GM23338 (cell line): ENCODE results near the gene AXIN2. TPM values are rescaled to one million over a fixed set of nuclear protein-coding genes. Genes with fewer than 3 reads are reported as not detected.

ENCODE experiments used
- ATAC-seq: fragments of 200-7000 bp; cut with Tn5 transposase; 3 replicates; pipeline ENCODE4 v1.9.1; 2020
- DNase-seq: peaks from one replicate; pipeline ENCODE4 v3.0.0-alpha.2; 2015; ENCODE audit warnings: low spot score
- H2AFZ ChIP-seq: fragments of 200-600 bp; sonication (generic); 2 replicates; pipeline ENCODE4 v1.8.0; 2016; ENCODE audit warnings: antibody characterized with exemption, mild to moderate bottlenecking, moderate library complexity
- H3F3A ChIP-seq: fragments of 200-600 bp; sonication (generic); replicated peaks from 2 replicates; pipeline ENCODE4 v1.8.0; 2017; ENCODE audit warnings: antibody characterized with exemption, mixed run types, low read depth
- H3K27ac ChIP-seq: fragments of 200-600 bp; sonication (generic); 2 replicates; pipeline ENCODE4 v1.6.1; 2016; ENCODE audit warnings: low read depth
- H3K27me3 ChIP-seq: fragments of 200-600 bp; sonication (generic); 2 replicates; pipeline ENCODE4 v1.8.0; 2016; ENCODE audit warnings: mild to moderate bottlenecking, mixed run types, moderate library complexity; ENCODE audit not compliant: insufficient read depth
- H3K36me3 ChIP-seq: fragments of 200-600 bp; sonication (generic); 2 replicates; pipeline ENCODE4 v1.8.0; 2016; ENCODE audit warnings: mild to moderate bottlenecking; ENCODE audit not compliant: insufficient read depth
- H3K4me1 ChIP-seq: fragments of 200-600 bp; sonication (generic); 2 replicates; pipeline ENCODE4 v1.8.0; 2016; ENCODE audit warnings: mild to moderate bottlenecking, moderate library complexity; ENCODE audit not compliant: insufficient read depth
- H3K4me2 ChIP-seq: fragments of 200-600 bp; sonication (generic); 2 replicates; pipeline ENCODE4 v1.7.1; 2017; ENCODE audit warnings: mixed run types
- H3K4me3 ChIP-seq: fragments of 200-600 bp; sonication (generic); 2 replicates; pipeline ENCODE4 v1.6.1; 2016; ENCODE audit warnings: mixed run types
- H3K79me2 ChIP-seq: fragments of 200-600 bp; sonication (generic); replicated peaks from 2 replicates; pipeline ENCODE4 v1.8.0; 2017; ENCODE audit warnings: mild to moderate bottlenecking; ENCODE audit not compliant: insufficient read depth
- H3K9me2 ChIP-seq: fragments of 200-600 bp; sonication (generic); 2 replicates; pipeline ENCODE4 v1.8.0; 2017; ENCODE audit not compliant: insufficient read depth
- H4K20me1 ChIP-seq: fragments of 200-600 bp; sonication (generic); replicated peaks from 2 replicates; pipeline ENCODE4 v1.8.0; 2017; ENCODE audit warnings: mild to moderate bottlenecking; ENCODE audit not compliant: insufficient read depth
- H3K27ac Mint-ChIP-seq: 2 replicates; pipeline ENCODE4 v1.8.0; 2020; ENCODE audit warnings: inconsistent platforms, mild to moderate bottlenecking, moderate library complexity, mixed read lengths
- H3K27me3 Mint-ChIP-seq: 3 replicates; pipeline ENCODE4 v1.8.0; 2022; ENCODE audit warnings: low read depth, mild to moderate bottlenecking, moderate library complexity, mixed read lengths, inconsistent platforms; ENCODE audit not compliant: insufficient read depth, poor library complexity
- H3K36me3 Mint-ChIP-seq: 3 replicates; pipeline ENCODE4 v1.8.0; 2021; ENCODE audit warnings: low read depth, mild to moderate bottlenecking, inconsistent platforms, moderate library complexity, mixed read lengths
- H3K4me1 Mint-ChIP-seq: 3 replicates; pipeline ENCODE4 v1.8.0; 2020; ENCODE audit warnings: mild to moderate bottlenecking, inconsistent platforms, mixed read lengths
- H3K4me3 Mint-ChIP-seq: 3 replicates; pipeline ENCODE4 v1.8.0; 2021; ENCODE audit warnings: moderate library complexity, mild to moderate bottlenecking, inconsistent platforms, mixed read lengths
- H3K9me3 Mint-ChIP-seq: 3 replicates; pipeline ENCODE4 v1.8.0; 2020; ENCODE audit warnings: moderate library complexity, mild to moderate bottlenecking, inconsistent platforms, mixed read lengths
- CREB1 ChIP-seq: fragments of 250-450 bp; sonication (Bioruptor Pico); IDR thresholded peaks from 2 replicates; pipeline ENCODE4 v1.5.0; 2020; ENCODE audit warnings: low read depth, mild to moderate bottlenecking, moderate library complexity
- EZH2 ChIP-seq: fragments of 200-600 bp; sonication (generic); IDR thresholded peaks from one replicate; pipeline ENCODE4 v1.8.0; 2017; ENCODE audit warnings: antibody characterized with exemption, mild to moderate bottlenecking, low read depth; ENCODE audit not compliant: unreplicated experiment
- EZH2phosphoT487 ChIP-seq: fragments of 200-600 bp; sonication (generic); IDR thresholded peaks from one replicate; pipeline ENCODE4 v1.8.1; 2018; ENCODE audit warnings: antibody characterized with exemption; ENCODE audit not compliant: unreplicated experiment
- NANOG ChIP-seq: IDR thresholded peaks from 2 replicates; pipeline ENCODE4 v1.6.1; 2016; ENCODE audit warnings: antibody characterized with exemption, borderline replicate concordance
- POLR2AphosphoS5 ChIP-seq: IDR thresholded peaks from 2 replicates; pipeline ENCODE4 v1.6.1; 2016; ENCODE audit warnings: antibody characterized with exemption, low read depth
- ZNF114 ChIP-seq: fragments of 250-450 bp; sonication (Bioruptor Pico); IDR thresholded peaks from 2 replicates; pipeline ENCODE4 v1.5.0; 2020; ENCODE audit warnings: mild to moderate bottlenecking, moderate library complexity
- ZNF331 ChIP-seq: fragments of 250-450 bp; sonication (Bioruptor Pico); IDR thresholded peaks from 2 replicates; pipeline ENCODE4 v1.5.0; 2020; ENCODE audit warnings: low read depth, mild to moderate bottlenecking, moderate library complexity
- polyA plus RNA-seq: library from polyadenylated mRNA; unstranded; fragments of >200 nt; fragmentation: Nextera tagmentation; extraction: Ambion mirVana; gene quantifications from 2 replicates; pipeline ENCODE4 v1.2.1, GENCODE V29; 2016
- total RNA-seq: library from RNA; depleted of rRNA; stranded (reverse); fragments of >200 nt; shearing (Covaris generic); gene quantifications from 2 replicates; pipeline ENCODE4 v1.2.3, GENCODE V29; 2014
- TF ChIP-seq, protein P1 (sequence below), 2 experiments: fragments of 200-600 bp in 1 of 2; sonication (generic) in 1 of 2; conservative IDR thresholded peaks; 2 replicates each; pipeline versions ENCODE4 v1.5.1 to v1.6.1; 2016 to 2017; ENCODE audit warnings: antibody characterized with exemption in 2 of 2, low read depth in 2 of 2, mild to moderate bottlenecking in 2 of 2, moderate library complexity in 1 of 2
- TF ChIP-seq, protein P2 (sequence below): IDR thresholded peaks from 2 replicates; pipeline ENCODE4 v1.6.1; 2016; ENCODE audit warnings: antibody characterized with exemption
- TF ChIP-seq, protein P3 (sequence below): IDR thresholded peaks from one replicate; pipeline ENCODE4 v1.6.1; 2018; ENCODE audit warnings: antibody characterized with exemption; ENCODE audit not compliant: unreplicated experiment

The AXIN2 gene
- total and polyA plus RNA-seq, 2 experiments from 2014 or later = 8.0 to 32.7 TPM

DNA sequence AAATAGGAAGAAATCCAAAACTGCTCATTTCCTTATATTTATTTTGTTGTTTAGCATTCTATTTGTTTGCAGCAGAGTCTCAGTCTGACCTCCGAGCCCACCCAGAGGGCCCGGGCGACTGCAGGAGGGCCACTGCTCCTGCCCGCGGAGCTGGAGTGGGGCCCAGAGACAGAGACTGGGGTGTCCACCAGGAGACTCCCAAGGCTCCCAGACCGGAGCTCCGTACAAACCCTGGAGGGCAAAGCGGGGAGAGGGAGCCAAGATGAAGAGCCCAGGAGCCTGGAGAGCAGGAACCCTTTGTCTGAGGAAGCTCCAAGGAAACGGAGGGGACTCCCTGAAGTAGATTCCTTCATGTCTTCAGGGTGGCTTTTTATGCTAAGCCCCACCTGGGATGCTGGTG lies 57.9 kb downstream of the AXIN2 start:
- Histone ChIP-seq H2AFZ (no peak overlapping the region), H4K20me1 (no peaks in the 10 kb centered on the region), H3K4me1 (no peaks in the 10 kb centered on the region), H3K79me2 (no peaks in the 10 kb centered on the region), H3F3A (no peaks in the 10 kb centered on the region), H3K36me3 (no peaks in the 10 kb centered on the region), H3K27ac (no peak overlapping the region), H3K4me2 (no peak overlapping the region), H3K4me3 (no peak overlapping the region), H3K27me3 (no peaks in the 10 kb centered on the region), H3K9me2 (no peaks in the 10 kb centered on the region; the same call in 1 of the 2 replicates)
- Mint-ChIP-seq H3K4me1 (peaks cover 3% of the 10 kb centered on the region; the same call in 1 of the 3 replicates), H3K27ac (no peak overlapping the region), H3K27me3 (peaks cover 2% of the 10 kb centered on the region), H3K4me3 (no peak overlapping the region), H3K9me3 (peaks cover 20% of the 10 kb centered on the region), H3K36me3 (peaks cover 15% of the 10 kb centered on the region)
- no peak for DNase-seq
- no peak for ATAC-seq
- no peak for TF ChIP-seq NANOG
- TF ChIP-seq, protein P1, sequence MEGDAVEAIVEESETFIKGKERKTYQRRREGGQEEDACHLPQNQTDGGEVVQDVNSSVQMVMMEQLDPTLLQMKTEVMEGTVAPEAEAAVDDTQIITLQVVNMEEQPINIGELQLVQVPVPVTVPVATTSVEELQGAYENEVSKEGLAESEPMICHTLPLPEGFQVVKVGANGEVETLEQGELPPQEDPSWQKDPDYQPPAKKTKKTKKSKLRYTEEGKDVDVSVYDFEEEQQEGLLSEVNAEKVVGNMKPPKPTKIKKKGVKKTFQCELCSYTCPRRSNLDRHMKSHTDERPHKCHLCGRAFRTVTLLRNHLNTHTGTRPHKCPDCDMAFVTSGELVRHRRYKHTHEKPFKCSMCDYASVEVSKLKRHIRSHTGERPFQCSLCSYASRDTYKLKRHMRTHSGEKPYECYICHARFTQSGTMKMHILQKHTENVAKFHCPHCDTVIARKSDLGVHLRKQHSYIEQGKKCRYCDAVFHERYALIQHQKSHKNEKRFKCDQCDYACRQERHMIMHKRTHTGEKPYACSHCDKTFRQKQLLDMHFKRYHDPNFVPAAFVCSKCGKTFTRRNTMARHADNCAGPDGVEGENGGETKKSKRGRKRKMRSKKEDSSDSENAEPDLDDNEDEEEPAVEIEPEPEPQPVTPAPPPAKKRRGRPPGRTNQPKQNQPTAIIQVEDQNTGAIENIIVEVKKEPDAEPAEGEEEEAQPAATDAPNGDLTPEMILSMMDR (conservative IDR thresholded peaks at IDR 0.05; ENCODE audit: low read depth in 2 of 2) = no peak
- TF ChIP-seq, protein P2, sequence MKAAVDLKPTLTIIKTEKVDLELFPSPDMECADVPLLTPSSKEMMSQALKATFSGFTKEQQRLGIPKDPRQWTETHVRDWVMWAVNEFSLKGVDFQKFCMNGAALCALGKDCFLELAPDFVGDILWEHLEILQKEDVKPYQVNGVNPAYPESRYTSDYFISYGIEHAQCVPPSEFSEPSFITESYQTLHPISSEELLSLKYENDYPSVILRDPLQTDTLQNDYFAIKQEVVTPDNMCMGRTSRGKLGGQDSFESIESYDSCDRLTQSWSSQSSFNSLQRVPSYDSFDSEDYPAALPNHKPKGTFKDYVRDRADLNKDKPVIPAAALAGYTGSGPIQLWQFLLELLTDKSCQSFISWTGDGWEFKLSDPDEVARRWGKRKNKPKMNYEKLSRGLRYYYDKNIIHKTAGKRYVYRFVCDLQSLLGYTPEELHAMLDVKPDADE = no peak
- no peak for TF ChIP-seq POLR2AphosphoS5
- TF ChIP-seq, protein P3, sequence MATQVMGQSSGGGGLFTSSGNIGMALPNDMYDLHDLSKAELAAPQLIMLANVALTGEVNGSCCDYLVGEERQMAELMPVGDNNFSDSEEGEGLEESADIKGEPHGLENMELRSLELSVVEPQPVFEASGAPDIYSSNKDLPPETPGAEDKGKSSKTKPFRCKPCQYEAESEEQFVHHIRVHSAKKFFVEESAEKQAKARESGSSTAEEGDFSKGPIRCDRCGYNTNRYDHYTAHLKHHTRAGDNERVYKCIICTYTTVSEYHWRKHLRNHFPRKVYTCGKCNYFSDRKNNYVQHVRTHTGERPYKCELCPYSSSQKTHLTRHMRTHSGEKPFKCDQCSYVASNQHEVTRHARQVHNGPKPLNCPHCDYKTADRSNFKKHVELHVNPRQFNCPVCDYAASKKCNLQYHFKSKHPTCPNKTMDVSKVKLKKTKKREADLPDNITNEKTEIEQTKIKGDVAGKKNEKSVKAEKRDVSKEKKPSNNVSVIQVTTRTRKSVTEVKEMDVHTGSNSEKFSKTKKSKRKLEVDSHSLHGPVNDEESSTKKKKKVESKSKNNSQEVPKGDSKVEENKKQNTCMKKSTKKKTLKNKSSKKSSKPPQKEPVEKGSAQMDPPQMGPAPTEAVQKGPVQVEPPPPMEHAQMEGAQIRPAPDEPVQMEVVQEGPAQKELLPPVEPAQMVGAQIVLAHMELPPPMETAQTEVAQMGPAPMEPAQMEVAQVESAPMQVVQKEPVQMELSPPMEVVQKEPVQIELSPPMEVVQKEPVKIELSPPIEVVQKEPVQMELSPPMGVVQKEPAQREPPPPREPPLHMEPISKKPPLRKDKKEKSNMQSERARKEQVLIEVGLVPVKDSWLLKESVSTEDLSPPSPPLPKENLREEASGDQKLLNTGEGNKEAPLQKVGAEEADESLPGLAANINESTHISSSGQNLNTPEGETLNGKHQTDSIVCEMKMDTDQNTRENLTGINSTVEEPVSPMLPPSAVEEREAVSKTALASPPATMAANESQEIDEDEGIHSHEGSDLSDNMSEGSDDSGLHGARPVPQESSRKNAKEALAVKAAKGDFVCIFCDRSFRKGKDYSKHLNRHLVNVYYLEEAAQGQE = no peak
- no peak for TF ChIP-seq EZH2phosphoT487
- no peak for TF ChIP-seq ZNF114
- TF ChIP-seq EZH2 = no peak
- TF ChIP-seq ZNF331 = no peak
- TF ChIP-seq CREB1 (CRISPR knock-in tag) = no peak

DNA sequence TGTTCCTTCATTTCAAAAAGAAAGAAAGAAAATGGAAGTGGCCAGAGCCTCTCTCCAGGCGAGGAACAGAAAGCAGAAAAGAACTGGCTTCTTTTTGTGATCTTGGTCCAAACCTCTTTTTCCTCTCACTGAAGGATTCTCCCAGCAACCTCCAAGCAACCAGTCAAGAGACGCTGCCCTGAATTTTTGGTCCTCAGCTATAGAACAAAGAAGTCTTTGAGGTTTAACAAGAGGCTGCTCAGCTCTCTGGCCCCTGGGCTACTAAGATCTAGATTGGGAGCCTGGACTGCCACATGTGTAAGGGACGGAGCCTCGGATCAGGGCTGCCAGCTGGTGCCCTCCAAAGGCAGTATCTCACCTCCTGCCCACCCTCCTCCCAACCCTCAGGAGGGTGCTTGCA lies 62.6 kb downstream of the AXIN2 start:
- Histone ChIP-seq H3K27ac (no peak overlapping the region), H2AFZ (no peak overlapping the region), H3K9me2 (no peaks in the 10 kb centered on the region; the same call in 1 of the 2 replicates), H3K4me3 (no peak overlapping the region), H3K4me1 (peaks cover 17% of the 10 kb centered on the region), H3F3A (no peaks in the 10 kb centered on the region), H3K4me2 (no peak overlapping the region), H3K27me3 (no peaks in the 10 kb centered on the region), H4K20me1 (no peaks in the 10 kb centered on the region), H3K36me3 (no peaks in the 10 kb centered on the region), H3K79me2 (no peaks in the 10 kb centered on the region; the same call in 1 of the 2 replicates)
- Mint-ChIP-seq H3K4me1 (peaks cover 33% of the 10 kb centered on the region), H3K27ac (no peak overlapping the region), H3K4me3 (no peak overlapping the region), H3K36me3 (no peaks in the 10 kb centered on the region), H3K27me3 (peaks cover 12% of the 10 kb centered on the region), H3K9me3 (no peaks in the 10 kb centered on the region)
- DNase-seq (no peak), ATAC-seq (no peak)
- TF ChIP-seq CREB1 (CRISPR knock-in tag) (no peak), EZH2 (no peak)
